ENCODE results near the gene LIMS2. TPM values are rescaled to one million over a fixed set of nuclear protein-coding genes. Genes with fewer than 3 reads are reported as not detected.

LIMS2 gene
- total and polyA plus RNA-seq, 2 experiments from 2014 or later: 1.6 to 3.5 TPM

DNA sequence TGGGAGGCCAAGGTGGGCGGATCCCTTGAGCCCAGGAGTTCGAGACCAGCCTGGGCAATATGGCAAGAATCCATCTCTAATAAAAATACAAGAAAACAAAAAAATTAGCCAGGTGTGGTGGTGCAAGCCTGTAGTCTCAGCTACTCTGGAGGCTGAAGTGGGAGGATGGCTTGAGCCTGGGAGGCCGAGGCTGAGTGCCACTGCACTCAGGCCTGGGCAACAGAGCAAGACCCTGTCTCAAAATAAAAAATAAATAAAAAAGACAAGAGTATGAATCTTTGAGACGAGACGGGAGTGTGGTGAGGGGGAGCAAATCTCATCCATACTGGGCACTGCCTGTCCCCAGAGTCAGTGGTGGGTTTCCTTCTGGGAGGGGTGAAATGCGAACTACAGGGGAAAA, 17.2 kb downstream of the LIMS2 start (continued):
- TF ChIP-seq, protein P1, sequence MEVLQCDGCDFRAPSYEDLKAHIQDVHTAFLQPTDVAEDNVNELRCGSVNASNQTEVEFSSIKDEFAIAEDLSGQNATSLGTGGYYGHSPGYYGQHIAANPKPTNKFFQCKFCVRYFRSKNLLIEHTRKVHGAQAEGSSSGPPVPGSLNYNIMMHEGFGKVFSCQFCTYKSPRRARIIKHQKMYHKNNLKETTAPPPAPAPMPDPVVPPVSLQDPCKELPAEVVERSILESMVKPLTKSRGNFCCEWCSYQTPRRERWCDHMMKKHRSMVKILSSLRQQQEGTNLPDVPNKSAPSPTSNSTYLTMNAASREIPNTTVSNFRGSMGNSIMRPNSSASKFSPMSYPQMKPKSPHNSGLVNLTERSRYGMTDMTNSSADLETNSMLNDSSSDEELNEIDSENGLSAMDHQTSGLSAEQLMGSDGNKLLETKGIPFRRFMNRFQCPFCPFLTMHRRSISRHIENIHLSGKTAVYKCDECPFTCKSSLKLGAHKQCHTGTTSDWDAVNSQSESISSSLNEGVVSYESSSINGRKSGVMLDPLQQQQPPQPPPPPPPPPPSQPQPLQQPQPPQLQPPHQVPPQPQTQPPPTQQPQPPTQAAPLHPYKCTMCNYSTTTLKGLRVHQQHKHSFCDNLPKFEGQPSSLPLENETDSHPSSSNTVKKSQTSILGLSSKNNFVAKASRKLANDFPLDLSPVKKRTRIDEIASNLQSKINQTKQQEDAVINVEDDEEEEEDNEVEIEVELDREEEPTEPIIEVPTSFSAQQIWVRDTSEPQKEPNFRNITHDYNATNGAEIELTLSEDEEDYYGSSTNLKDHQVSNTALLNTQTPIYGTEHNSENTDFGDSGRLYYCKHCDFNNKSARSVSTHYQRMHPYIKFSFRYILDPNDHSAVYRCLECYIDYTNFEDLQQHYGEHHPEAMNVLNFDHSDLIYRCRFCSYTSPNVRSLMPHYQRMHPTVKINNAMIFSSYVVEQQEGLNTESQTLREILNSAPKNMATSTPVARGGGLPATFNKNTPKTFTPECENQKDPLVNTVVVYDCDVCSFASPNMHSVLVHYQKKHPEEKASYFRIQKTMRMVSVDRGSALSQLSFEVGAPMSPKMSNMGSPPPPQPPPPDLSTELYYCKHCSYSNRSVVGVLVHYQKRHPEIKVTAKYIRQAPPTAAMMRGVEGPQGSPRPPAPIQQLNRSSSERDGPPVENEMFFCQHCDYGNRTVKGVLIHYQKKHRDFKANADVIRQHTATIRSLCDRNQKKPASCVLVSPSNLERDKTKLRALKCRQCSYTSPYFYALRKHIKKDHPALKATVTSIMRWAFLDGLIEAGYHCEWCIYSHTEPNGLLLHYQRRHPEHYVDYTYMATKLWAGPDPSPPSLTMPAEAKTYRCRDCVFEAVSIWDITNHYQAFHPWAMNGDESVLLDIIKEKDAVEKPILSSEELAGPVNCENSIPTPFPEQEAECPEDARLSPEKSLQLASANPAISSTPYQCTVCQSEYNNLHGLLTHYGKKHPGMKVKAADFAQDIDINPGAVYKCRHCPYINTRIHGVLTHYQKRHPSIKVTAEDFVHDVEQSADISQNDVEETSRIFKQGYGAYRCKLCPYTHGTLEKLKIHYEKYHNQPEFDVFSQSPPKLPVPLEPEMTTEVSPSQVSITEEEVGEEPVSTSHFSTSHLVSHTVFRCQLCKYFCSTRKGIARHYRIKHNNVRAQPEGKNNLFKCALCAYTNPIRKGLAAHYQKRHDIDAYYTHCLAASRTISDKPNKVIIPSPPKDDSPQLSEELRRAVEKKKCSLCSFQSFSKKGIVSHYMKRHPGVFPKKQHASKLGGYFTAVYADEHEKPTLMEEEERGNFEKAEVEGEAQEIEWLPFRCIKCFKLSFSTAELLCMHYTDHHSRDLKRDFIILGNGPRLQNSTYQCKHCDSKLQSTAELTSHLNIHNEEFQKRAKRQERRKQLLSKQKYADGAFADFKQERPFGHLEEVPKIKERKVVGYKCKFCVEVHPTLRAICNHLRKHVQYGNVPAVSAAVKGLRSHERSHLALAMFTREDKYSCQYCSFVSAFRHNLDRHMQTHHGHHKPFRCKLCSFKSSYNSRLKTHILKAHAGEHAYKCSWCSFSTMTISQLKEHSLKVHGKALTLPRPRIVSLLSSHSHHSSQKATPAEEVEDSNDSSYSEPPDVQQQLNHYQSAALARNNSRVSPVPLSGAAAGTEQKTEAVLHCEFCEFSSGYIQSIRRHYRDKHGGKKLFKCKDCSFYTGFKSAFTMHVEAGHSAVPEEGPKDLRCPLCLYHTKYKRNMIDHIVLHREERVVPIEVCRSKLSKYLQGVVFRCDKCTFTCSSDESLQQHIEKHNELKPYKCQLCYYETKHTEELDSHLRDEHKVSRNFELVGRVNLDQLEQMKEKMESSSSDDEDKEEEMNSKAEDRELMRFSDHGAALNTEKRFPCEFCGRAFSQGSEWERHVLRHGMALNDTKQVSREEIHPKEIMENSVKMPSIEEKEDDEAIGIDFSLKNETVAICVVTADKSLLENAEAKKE (CRISPR knock-in tag; IDR thresholded peaks at IDR 0.05): no peak
- TF ChIP-seq JUNB (IDR thresholded peaks at IDR 0.05; ENCODE audit: unreplicated experiment) (no peak), ZNF331 (CRISPR knock-in tag; IDR thresholded peaks at IDR 0.05; ENCODE audit: low read depth) (no peak), POLR2AphosphoS5 (IDR thresholded peaks at IDR 0.05; ENCODE audit: low read depth) (no peak), ZNF114 (CRISPR knock-in tag; IDR thresholded peaks at IDR 0.05) (no peak), NANOG (IDR thresholded peaks at IDR 0.05; ENCODE audit: borderline replicate concordance) (no peak)
- TF ChIP-seq, protein P2, sequence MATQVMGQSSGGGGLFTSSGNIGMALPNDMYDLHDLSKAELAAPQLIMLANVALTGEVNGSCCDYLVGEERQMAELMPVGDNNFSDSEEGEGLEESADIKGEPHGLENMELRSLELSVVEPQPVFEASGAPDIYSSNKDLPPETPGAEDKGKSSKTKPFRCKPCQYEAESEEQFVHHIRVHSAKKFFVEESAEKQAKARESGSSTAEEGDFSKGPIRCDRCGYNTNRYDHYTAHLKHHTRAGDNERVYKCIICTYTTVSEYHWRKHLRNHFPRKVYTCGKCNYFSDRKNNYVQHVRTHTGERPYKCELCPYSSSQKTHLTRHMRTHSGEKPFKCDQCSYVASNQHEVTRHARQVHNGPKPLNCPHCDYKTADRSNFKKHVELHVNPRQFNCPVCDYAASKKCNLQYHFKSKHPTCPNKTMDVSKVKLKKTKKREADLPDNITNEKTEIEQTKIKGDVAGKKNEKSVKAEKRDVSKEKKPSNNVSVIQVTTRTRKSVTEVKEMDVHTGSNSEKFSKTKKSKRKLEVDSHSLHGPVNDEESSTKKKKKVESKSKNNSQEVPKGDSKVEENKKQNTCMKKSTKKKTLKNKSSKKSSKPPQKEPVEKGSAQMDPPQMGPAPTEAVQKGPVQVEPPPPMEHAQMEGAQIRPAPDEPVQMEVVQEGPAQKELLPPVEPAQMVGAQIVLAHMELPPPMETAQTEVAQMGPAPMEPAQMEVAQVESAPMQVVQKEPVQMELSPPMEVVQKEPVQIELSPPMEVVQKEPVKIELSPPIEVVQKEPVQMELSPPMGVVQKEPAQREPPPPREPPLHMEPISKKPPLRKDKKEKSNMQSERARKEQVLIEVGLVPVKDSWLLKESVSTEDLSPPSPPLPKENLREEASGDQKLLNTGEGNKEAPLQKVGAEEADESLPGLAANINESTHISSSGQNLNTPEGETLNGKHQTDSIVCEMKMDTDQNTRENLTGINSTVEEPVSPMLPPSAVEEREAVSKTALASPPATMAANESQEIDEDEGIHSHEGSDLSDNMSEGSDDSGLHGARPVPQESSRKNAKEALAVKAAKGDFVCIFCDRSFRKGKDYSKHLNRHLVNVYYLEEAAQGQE (IDR thresholded peaks at IDR 0.05; ENCODE audit: unreplicated experiment): no peak
- TF ChIP-seq, protein P3, sequence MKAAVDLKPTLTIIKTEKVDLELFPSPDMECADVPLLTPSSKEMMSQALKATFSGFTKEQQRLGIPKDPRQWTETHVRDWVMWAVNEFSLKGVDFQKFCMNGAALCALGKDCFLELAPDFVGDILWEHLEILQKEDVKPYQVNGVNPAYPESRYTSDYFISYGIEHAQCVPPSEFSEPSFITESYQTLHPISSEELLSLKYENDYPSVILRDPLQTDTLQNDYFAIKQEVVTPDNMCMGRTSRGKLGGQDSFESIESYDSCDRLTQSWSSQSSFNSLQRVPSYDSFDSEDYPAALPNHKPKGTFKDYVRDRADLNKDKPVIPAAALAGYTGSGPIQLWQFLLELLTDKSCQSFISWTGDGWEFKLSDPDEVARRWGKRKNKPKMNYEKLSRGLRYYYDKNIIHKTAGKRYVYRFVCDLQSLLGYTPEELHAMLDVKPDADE (IDR thresholded peaks at IDR 0.05): no peak
